Upper lobe of right lung (tissue), 1 donor: ENCODE measurements around the gene NOC2L. TPM values are rescaled to one million over a fixed set of nuclear protein-coding genes. Genes with fewer than 3 reads are reported as not detected.
A peak's percentile ranks its signal among the peaks of the same experiment; 100 is the strongest.

Source experiments
- ATAC-seq: fragments of 200-7000 bp; cut with Tn5 transposase; one replicate; pipeline ENCODE4 v1.9.1; 2020; ENCODE audit warnings: mild to moderate bottlenecking, moderate library complexity
- DNase-seq: peaks from one replicate; pipeline ENCODE4 v3.0.0-alpha.2; 2020
- H3K27ac ChIP-seq: fragments of 200-600 bp; one replicate; pipeline ENCODE4 v1.8.0; 2022
- H3K27me3 ChIP-seq: fragments of 200-600 bp; one replicate; pipeline ENCODE4 v1.8.0; 2022; ENCODE audit warnings: mild to moderate bottlenecking
- H3K36me3 ChIP-seq: fragments of 200-600 bp; one replicate; pipeline ENCODE4 v1.8.0; 2022
- H3K4me1 ChIP-seq: fragments of 200-600 bp; one replicate; pipeline ENCODE4 v1.8.0; 2022
- H3K4me3 ChIP-seq: fragments of 200-600 bp; one replicate; pipeline ENCODE4 v1.8.0; 2022; ENCODE audit warnings: mild to moderate bottlenecking
- H3K9me3 ChIP-seq: fragments of 200-600 bp; one replicate; pipeline ENCODE4 v1.8.0; 2022
- CTCF ChIP-seq: fragments of 200-600 bp; IDR thresholded peaks from one replicate; pipeline ENCODE4 v1.8.0; 2022; ENCODE audit warnings: antibody characterized with exemption
- intact Hi-C: fragments of 100-400 bp; cut with DNase I; formaldehyde crosslinking; loops from one replicate; pipeline ENCODE4 v1.11.0; 2022
- total RNA-seq: library from RNA; stranded (reverse); fragmentation: NEBNext Ultra II Directional; extraction: Animal tissue kit (Norgen Biotek cat#: 25700); gene quantifications from one replicate; pipeline ENCODE4 v1.2.1, GENCODE V29; 2021
- donor health status: DM: no; HTN: yes; CAD: no; lungs with severe emphysema.

NOC2L gene
- total RNA-seq, 1 donor from 2014 or later: 54.5 TPM

- intact Hi-C loops: no loop called here
- DNase-seq (no peak), ATAC-seq (peak; percentile 3)
- Histone ChIP-seq H3K36me3 (peaks cover 5% of the 10 kb centered on the region), H3K27ac (peak overlapping the region; percentile 30), H3K27me3 (peaks cover 73% of the 10 kb centered on the region), H3K9me3 (no peaks in the 10 kb centered on the region), H3K4me1 (peaks cover 22% of the 10 kb centered on the region), H3K4me3 (peak overlapping the region; percentile 36)
- no peak for TF ChIP-seq CTCF
Measured at GRCh38 chr1:940107-941014, 18.7 kb downstream of the NOC2L start.

GRCh38 chr1:939511-940106 lies 19.4 kb downstream of the NOC2L start:
- DNase-seq: no peak
- intact Hi-C loops: no loop called here
- no peaks in the 10 kb centered on the region for H3K9me3 ChIP-seq
- no peak for ATAC-seq
- H3K36me3 ChIP-seq: no peaks in the 10 kb centered on the region
- no peak for TF ChIP-seq CTCF
- H3K27ac ChIP-seq: no peak overlapping the region
- peaks cover 78% of the 10 kb centered on the region for H3K27me3 ChIP-seq
- peaks cover 22% of the 10 kb centered on the region for H3K4me1 ChIP-seq
- no peak overlapping the region for H3K4me3 ChIP-seq

- intact Hi-C loops: no loop called here
- H3K9me3 ChIP-seq: no peaks in the 10 kb centered on the region
- no peak overlapping the region for H3K27ac ChIP-seq
- ATAC-seq (no peak), DNase-seq (no peak)
- H3K36me3 ChIP-seq: no peaks in the 10 kb centered on the region
- H3K4me1 ChIP-seq: peaks cover 22% of the 10 kb centered on the region
- no peak for TF ChIP-seq CTCF
- H3K4me3 ChIP-seq: no peak overlapping the region
- H3K27me3 ChIP-seq: peaks cover 78% of the 10 kb centered on the region
Measured at GRCh38 chr1:938711-939489, 20.2 kb downstream of the NOC2L start.

- Histone ChIP-seq H3K4me1 (peaks cover 22% of the 10 kb centered on the region), H3K27me3 (peaks cover 77% of the 10 kb centered on the region), H3K9me3 (no peaks in the 10 kb centered on the region), H3K27ac (no peak overlapping the region), H3K36me3 (no peaks in the 10 kb centered on the region), H3K4me3 (no peak overlapping the region)
- intact Hi-C loops: no loop called here
- TF ChIP-seq CTCF: peak; percentile 33
- no peak for DNase-seq
- ATAC-seq: peak; percentile 43
Measured at GRCh38 chr1:938088-938683, 20.9 kb downstream of the NOC2L start.

- H3K36me3 ChIP-seq: no peaks in the 10 kb centered on the region
- peaks cover 16% of the 10 kb centered on the region for H3K4me1 ChIP-seq
- DNase-seq: no peak
- ATAC-seq: no peak
- no peak for TF ChIP-seq CTCF
- no peak overlapping the region for H3K4me3 ChIP-seq
- intact Hi-C loops: no loop called here
- peaks cover 70% of the 10 kb centered on the region for H3K27me3 ChIP-seq
- H3K27ac ChIP-seq: no peak overlapping the region
- no peaks in the 10 kb centered on the region for H3K9me3 ChIP-seq
Measured at GRCh38 chr1:937521-937920, 21.5 kb downstream of the NOC2L start.
